ENCODE results near the gene SLC25A19. TPM values are rescaled to one million over a fixed set of nuclear protein-coding genes. Genes with fewer than 3 reads are reported as not detected.

The SLC25A19 gene
- total and polyA plus RNA-seq, 9 of the 15 experiments (the other 6 are each of a cell fraction or from before 2014, with no cell fraction given), result 33.4 to 76.6 (median 55.3) TPM

DNA sequence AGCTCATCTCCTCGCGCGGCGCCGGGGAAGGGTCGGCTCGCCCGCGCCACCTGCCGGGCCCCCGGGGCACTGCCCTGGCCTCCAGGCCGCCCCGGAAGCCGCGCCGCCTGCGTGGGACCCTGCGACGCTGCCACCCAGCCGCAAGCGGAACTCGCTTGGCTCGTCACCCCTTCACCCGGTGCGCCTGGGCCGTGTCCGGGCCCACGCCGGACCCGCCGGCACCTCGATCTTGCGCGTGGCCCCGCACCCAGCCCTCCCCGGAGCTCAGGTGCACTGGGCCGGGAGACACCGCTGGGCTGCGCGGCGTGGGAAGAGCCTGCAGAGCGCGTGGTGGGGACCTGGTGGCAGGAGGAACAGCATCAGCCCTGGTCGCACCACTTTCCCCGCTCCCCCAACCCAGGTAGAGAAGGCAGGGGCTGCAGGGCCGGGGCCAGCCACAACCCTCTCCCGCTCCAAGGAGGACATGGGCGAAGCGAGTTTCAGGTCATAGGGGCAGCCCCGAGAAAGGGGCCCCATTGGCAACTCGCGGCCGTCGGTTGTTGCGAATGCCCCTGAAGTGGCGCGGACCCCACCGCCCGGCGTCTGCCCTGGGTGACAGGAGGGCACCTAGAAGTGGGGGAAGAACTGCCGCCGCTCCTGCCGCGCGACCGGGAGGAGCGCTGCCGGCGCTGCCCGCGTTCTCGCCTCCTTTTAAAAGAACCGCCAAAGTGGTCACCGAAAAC lies 17.8 kb downstream of the SLC25A19 start (continued):
- TF ChIP-seq NR4A1 (CRISPR knock-in tag; IDR thresholded peaks at IDR 0.05) (peak; percentile 14; the same call in 1 of the 2 replicates), NR4A1 (tag; IDR thresholded peaks at IDR 0.05) (no peak), PTTG1 (tag; IDR thresholded peaks at IDR 0.05; ENCODE audit: low read depth) (no peak), JUND (IDR thresholded peaks at IDR 0.05; ENCODE audit: borderline replicate concordance, low read depth, low read length) (peak; percentile 20; the same call in 1 of the 2 replicates), JUND (tag; IDR thresholded peaks at IDR 0.05; ENCODE audit: borderline replicate concordance, low read depth, low read length) (peak; percentile 9; the same call in 1 of the 3 replicates), ZNF586 (CRISPR knock-in tag; conservative IDR thresholded peaks at IDR 0.05) (no peak), BCL6 (CRISPR knock-in tag; IDR thresholded peaks at IDR 0.05) (no peak), NR1H2 (CRISPR knock-in tag; IDR thresholded peaks at IDR 0.05) (no peak), SMARCE1 (IDR thresholded peaks at IDR 0.05) (no peak), TOE1 (IDR thresholded peaks at IDR 0.05; ENCODE audit: borderline replicate concordance) (no peak), TOE1 (CRISPR knock-in tag; IDR thresholded peaks at IDR 0.05; ENCODE audit: borderline replicate concordance, low read depth) (no peak), L3MBTL2 (IDR thresholded peaks at IDR 0.05) (peak; percentile 90), POLR2A (conservative IDR thresholded peaks at IDR 0.05) (peak; percentile 73; the same call in 1 of the 2 replicates), HOXB6 (CRISPR knock-in tag; IDR thresholded peaks at IDR 0.05; ENCODE audit: borderline replicate concordance) (no peak), SRSF9 (IDR thresholded peaks at IDR 0.05; ENCODE audit: borderline replicate concordance, low read depth, low read length) (no peak), ZC3H11A (IDR thresholded peaks at IDR 0.05; ENCODE audit: low read depth, low read length) (no peak), ZNF263 (CRISPR knock-in tag; IDR thresholded peaks at IDR 0.05; ENCODE audit: borderline replicate concordance) (no peak; the same call in 1 of the 2 replicates), MAFF (IDR thresholded peaks at IDR 0.05; ENCODE audit: low read length) (no peak), MEF2D (tag; conservative IDR thresholded peaks at IDR 0.05; ENCODE audit: low read depth) (no peak), SMAD3 (CRISPR knock-in tag; conservative IDR thresholded peaks at IDR 0.05) (no peak), SREBF1 (IDR thresholded peaks at IDR 0.05; ENCODE audit: borderline replicate concordance, low read depth, low read length) (no peak)
- TF ChIP-seq, protein P1, sequence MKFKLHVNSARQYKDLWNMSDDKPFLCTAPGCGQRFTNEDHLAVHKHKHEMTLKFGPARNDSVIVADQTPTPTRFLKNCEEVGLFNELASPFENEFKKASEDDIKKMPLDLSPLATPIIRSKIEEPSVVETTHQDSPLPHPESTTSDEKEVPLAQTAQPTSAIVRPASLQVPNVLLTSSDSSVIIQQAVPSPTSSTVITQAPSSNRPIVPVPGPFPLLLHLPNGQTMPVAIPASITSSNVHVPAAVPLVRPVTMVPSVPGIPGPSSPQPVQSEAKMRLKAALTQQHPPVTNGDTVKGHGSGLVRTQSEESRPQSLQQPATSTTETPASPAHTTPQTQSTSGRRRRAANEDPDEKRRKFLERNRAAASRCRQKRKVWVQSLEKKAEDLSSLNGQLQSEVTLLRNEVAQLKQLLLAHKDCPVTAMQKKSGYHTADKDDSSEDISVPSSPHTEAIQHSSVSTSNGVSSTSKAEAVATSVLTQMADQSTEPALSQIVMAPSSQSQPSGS (CRISPR knock-in tag; IDR thresholded peaks at IDR 0.05), result no peak
- TF ChIP-seq, protein P2, sequence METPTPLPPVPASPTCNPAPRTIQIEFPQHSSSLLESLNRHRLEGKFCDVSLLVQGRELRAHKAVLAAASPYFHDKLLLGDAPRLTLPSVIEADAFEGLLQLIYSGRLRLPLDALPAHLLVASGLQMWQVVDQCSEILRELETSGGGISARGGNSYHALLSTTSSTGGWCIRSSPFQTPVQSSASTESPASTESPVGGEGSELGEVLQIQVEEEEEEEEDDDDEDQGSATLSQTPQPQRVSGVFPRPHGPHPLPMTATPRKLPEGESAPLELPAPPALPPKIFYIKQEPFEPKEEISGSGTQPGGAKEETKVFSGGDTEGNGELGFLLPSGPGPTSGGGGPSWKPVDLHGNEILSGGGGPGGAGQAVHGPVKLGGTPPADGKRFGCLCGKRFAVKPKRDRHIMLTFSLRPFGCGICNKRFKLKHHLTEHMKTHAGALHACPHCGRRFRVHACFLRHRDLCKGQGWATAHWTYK (CRISPR knock-in tag; IDR thresholded peaks at IDR 0.05), result no peak
- TF ChIP-seq, protein P3, sequence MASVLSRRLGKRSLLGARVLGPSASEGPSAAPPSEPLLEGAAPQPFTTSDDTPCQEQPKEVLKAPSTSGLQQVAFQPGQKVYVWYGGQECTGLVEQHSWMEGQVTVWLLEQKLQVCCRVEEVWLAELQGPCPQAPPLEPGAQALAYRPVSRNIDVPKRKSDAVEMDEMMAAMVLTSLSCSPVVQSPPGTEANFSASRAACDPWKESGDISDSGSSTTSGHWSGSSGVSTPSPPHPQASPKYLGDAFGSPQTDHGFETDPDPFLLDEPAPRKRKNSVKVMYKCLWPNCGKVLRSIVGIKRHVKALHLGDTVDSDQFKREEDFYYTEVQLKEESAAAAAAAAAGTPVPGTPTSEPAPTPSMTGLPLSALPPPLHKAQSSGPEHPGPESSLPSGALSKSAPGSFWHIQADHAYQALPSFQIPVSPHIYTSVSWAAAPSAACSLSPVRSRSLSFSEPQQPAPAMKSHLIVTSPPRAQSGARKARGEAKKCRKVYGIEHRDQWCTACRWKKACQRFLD (CRISPR knock-in tag; IDR thresholded peaks at IDR 0.05), result no peak; the same call in 1 of the 2 replicates
- TF ChIP-seq, protein P4, sequence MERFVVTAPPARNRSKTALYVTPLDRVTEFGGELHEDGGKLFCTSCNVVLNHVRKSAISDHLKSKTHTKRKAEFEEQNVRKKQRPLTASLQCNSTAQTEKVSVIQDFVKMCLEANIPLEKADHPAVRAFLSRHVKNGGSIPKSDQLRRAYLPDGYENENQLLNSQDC (CRISPR knock-in tag; IDR thresholded peaks at IDR 0.05), result peak; percentile 75; the same call in 1 of the 2 replicates
